LNCaP clone FGC (cell line): ENCODE results near the gene EDARADD.
"Not testable (repeated sequence)": the region's sequence is repeated elsewhere in the genome, so short reads cannot be mapped to it uniquely, and the experiment has no call there.

Experiments
- DNase-seq: peaks from one replicate; pipeline ENCODE4 v3.0.0-alpha.2; 2011; ENCODE audit warnings: low read depth
- H3K4me3 ChIP-seq: 2 replicates; pipeline ENCODE4 v1.5.1; 2011; ENCODE audit warnings: mild to moderate bottlenecking, low read depth, low read length, control low read depth
- TF ChIP-seq, protein P1 (sequence below): IDR thresholded peaks from 2 replicates; pipeline ENCODE4 v1.5.1; 2012; ENCODE audit warnings: mild to moderate bottlenecking; ENCODE audit not compliant: control insufficient read depth, insufficient read depth; ENCODE audit errors: extremely low read depth

EDARADD gene

DNA sequence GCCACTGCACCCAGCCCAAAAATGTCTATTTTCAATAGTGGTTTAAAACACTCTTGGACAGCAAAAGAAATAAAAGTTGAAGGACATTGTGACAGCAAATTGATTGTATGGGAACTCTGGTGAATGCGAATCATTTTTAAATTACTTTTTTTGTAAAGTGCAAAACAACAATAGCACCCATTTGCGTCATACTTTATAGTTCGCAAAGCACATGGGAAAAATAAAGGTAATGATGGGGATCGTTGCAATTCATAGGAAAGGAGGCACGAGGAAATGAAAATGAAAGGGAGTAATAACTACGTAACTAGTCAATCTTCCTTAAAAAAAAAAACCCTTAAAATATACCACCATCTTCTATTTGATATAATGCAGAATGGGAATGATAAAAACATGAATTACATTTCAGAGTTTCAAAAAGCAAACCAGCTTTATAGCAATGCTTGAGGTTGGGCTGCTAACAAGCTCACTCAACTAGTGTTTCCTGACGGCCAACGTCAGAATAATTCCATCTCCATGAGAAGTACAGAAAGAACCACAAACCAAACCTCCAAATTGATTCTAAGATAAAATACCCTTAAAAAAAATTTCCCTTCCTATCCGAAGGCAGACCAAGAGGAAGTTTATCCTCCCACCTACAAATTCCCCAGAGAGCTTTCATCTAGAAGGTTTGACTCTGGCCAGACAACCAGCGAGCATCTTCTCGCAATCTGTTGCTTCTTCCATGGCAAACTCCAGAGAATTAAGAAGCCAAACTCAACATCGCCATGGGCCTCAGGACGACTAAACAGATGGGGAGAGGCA, at the start of gene EDARADD:
Gene EDARADD, plus strand, starts transcription at position 606 of the 801 bp plus-strand sequence. Its CDS starts 159 bp downstream, at position 765.
- no peak within 1 kb of the TSS for H3K4me3 ChIP-seq
- no peak for DNase-seq
- TF ChIP-seq, protein P1, sequence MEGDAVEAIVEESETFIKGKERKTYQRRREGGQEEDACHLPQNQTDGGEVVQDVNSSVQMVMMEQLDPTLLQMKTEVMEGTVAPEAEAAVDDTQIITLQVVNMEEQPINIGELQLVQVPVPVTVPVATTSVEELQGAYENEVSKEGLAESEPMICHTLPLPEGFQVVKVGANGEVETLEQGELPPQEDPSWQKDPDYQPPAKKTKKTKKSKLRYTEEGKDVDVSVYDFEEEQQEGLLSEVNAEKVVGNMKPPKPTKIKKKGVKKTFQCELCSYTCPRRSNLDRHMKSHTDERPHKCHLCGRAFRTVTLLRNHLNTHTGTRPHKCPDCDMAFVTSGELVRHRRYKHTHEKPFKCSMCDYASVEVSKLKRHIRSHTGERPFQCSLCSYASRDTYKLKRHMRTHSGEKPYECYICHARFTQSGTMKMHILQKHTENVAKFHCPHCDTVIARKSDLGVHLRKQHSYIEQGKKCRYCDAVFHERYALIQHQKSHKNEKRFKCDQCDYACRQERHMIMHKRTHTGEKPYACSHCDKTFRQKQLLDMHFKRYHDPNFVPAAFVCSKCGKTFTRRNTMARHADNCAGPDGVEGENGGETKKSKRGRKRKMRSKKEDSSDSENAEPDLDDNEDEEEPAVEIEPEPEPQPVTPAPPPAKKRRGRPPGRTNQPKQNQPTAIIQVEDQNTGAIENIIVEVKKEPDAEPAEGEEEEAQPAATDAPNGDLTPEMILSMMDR = no peak

- no peak for DNase-seq
- TF ChIP-seq, protein P1 = peak; percentile 27
Measured at GRCh38 chr1:236345728-236346127, 48.4 kb upstream of the EDARADD start.

DNA sequence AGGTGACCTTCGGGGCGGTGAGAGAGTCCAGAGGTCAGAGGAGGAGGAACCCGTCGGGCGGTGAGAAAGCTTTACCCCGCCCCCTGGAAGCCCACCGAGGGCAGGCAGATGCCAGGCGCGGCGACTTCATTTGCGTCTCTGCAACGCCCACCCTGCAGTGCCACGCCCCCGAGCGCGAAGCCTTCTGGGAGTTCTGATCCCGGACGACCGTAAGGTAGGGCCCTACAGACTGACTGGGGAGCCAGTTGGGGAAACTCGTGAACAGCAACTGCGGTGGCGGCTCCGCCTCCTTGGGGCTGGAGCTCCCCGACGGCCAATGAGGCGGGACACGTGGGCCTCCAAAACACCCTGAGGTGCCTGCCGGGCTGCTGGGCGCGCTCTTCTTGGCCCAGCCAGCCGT, 46.0 kb upstream of the EDARADD start:
- TF ChIP-seq, protein P1 = no peak
- DNase-seq = no peak
- H3K4me3 ChIP-seq = no peak overlapping the region

More at GRCh38 chr1:236345728-236346127, 48.4 kb upstream of the EDARADD start:
- no peak overlapping the region for H3K4me3 ChIP-seq

GRCh38 chr1:236350308-236350707, 43.8 kb upstream of the EDARADD start:
- DNase-seq = no peak
- H3K4me3 ChIP-seq = no peak overlapping the region
- TF ChIP-seq, protein P1 = no peak

DNA sequence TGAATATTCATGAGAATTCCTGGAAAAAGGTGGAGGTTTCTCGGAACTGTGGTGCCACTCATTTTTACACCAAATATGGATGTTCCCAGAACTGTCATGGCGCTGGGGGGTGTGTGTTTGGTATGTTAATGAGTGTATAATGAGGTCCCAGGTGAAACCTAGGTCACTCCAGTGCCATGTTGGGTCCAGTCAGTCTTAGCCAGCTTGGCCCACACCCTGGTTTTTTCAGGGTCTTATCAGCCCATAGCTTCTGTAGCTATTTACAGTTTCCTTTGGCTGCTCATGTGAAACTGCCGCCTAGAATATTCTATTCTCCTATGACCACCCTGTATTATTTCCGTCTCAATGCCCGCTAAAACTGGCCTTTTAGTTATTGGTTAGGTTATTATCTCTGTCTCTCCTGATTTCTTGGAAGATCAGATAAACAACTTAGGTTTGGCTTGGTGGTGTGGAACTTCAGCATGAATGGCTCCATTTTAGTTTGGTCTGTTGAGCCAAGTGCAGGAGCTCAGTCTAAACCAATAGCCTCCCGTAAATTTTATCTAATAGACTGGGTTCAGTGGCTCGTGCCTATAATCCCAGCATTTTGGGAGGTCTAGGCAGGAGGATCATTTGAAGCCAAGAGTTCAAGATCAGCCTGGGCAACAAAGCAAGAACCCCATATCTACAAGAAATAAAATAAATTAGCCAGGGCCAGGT, 42.1 kb upstream of the EDARADD start:
- TF ChIP-seq, protein P1 = no peak
- DNase-seq = no peak
- no peak overlapping the region for H3K4me3 ChIP-seq

DNA sequence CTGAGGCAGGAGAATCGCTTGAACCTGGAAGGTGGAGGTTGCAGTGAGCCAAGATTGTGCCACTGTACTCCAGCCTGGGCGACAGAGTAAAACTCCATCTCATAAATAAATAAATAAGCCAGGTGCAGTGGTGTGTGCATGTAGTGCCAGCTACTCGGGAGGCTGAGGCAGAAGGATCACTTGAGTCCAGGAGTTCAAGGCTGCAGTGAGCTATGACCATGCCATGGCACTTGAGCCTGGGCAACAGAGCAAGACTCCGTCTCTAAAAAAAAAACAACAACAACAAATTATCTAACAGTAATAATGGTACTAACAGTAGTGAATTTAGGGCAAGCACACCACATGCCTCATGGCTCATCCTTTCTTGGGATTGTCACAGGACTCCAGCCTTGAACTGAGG, 41.3 kb upstream of the EDARADD start:
- DNase-seq, H3K4me3 ChIP-seq: not testable (repeated sequence)

DNA sequence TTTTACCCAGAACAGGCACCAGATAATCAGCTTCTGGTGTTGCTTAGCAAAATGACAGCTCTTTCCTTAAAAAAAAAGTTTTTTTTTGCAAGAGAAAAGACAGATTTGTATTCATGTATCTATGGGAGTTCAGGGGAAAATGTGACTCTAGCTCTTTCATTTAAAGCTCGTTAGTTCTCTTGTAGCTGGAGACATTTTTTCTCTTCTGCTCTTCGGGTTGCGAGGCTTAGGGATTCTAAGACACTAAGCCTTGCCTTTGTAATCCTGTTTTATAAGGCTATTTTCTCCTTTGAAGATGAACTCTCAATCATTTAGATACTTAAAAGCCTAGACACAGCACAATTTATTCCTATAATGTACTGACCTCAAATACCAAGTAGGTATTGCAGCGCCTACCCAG, 40.3 kb upstream of the EDARADD start:
- TF ChIP-seq, protein P1 = no peak
- DNase-seq = no peak

More for the DNA sequence above, 40.3 kb upstream of the EDARADD start:
- no peak overlapping the region for H3K4me3 ChIP-seq
